Stimulated activated CD8-positive, alpha-beta memory T cell treated with anti-CD3 and anti-CD28 coated beads, Interleukin-15, amount 100 ng/mL, for 4 hours (primary cell): ENCODE data around the gene CIC.

Experiments
- DNase-seq, 2 donors: peaks; one replicate each; pipeline ENCODE4 v3.0.0-alpha.2; 2020; ENCODE audit warnings: low read depth in 2 of 2

CIC gene

GRCh38 chr19:42288881-42289555, 20.0 kb downstream of the CIC start:
- no peak for DNase-seq

- DNase-seq, result no peak
Observed at GRCh38 chr19:42289556-42290041, 20.5 kb downstream of the CIC start.

GRCh38 chr19:42290136-42290522, 21.1 kb downstream of the CIC start:
- DNase-seq, result no peak

- DNase-seq, result peak; percentile 30 to 35
Observed at GRCh38 chr19:42290523-42291434, 21.7 kb downstream of the CIC start.

- no peak for DNase-seq
Observed at GRCh38 chr19:42291435-42291810, 22.4 kb downstream of the CIC start.

GRCh38 chr19:42292042-42292960, 23.2 kb downstream of the CIC start:
- no peak for DNase-seq

- no peak for DNase-seq
Observed at GRCh38 chr19:42292963-42293362, 23.9 kb downstream of the CIC start.

GRCh38 chr19:42293540-42293939, 24.5 kb downstream of the CIC start:
- DNase-seq, result no peak

GRCh38 chr19:42293948-42294347, 24.9 kb downstream of the CIC start:
- no peak for DNase-seq

GRCh38 chr19:42294471-42295137, 25.6 kb downstream of the CIC start:
- DNase-seq, result no peak

GRCh38 chr19:42295342-42295741, 26.3 kb downstream of the CIC start:
- DNase-seq, result no peak

- DNase-seq, result peak; percentile 67 to 82
Observed at GRCh38 chr19:42295831-42296525, 26.9 kb downstream of the CIC start.

GRCh38 chr19:42297039-42297438, 28.0 kb downstream of the CIC start:
- DNase-seq, result no peak

- no peak for DNase-seq
Observed at GRCh38 chr19:42301646-42302203, 32.7 kb downstream of the CIC start, which contains the start of gene PRR19. PRR19 (plus strand) TSS chr19:42302132; CDS start chr19:42309585, 7,453 bp downstream.

GRCh38 chr19:42303101-42303464, 34.0 kb downstream of the CIC start:
- DNase-seq, result no peak

GRCh38 chr19:42303876-42304275, 34.8 kb downstream of the CIC start:
- no peak for DNase-seq

- no peak for DNase-seq
Observed at GRCh38 chr19:42306646-42307045, 37.6 kb downstream of the CIC start.

- DNase-seq, result no peak
Observed at GRCh38 chr19:42309686-42310085, 40.6 kb downstream of the CIC start.

GRCh38 chr19:42311657-42312056, 42.6 kb downstream of the CIC start:
- no peak for DNase-seq

- DNase-seq, result no peak
Observed at GRCh38 chr19:42312370-42312769, 43.3 kb downstream of the CIC start.
